SU-DHL-6 (cell line): ENCODE data around the gene BANK1.
A peak's percentile ranks its signal among the peaks of the same experiment; 100 is the strongest.

Experiments used
- H2AFZ ChIP-seq: fragments of 200-600 bp; sonication (generic); 2 replicates; pipeline ENCODE4 v1.6.1; 2014; ENCODE audit warnings: low read depth, mild to moderate bottlenecking, moderate library complexity, mixed read lengths, antibody characterized with exemption, low read length; ENCODE audit not compliant: severe bottlenecking
- H3F3A ChIP-seq: fragments of 200-600 bp; shearing (Covaris generic); 2 replicates; pipeline ENCODE4 v1.6.0; 2016; ENCODE audit warnings: antibody characterized with exemption, mild to moderate bottlenecking; ENCODE audit not compliant: insufficient read depth
- H3K27ac ChIP-seq: fragments of 200-600 bp; sonication (generic); 2 replicates; pipeline ENCODE4 v1.5.1; 2016; ENCODE audit warnings: low read depth, mild to moderate bottlenecking, low read length, moderate library complexity, mixed read lengths
- H3K27me3 ChIP-seq: fragments of 200-600 bp; sonication (generic), shearing (Covaris generic); 2 replicates; pipeline ENCODE4 v1.6.0; 2014; ENCODE audit warnings: mild to moderate bottlenecking, low read length
- H3K36me3 ChIP-seq: fragments of 200-600 bp; sonication (generic); 2 replicates; pipeline ENCODE4 v1.6.1; 2014; ENCODE audit warnings: mild to moderate bottlenecking, low read length, mixed read lengths
- H3K4me2 ChIP-seq: fragments of 300-600, 200-600 bp; shearing (Covaris generic), sonication (generic); 2 replicates; pipeline ENCODE4 v1.6.0; 2014; ENCODE audit warnings: low read length, low read depth, mild to moderate bottlenecking; ENCODE audit not compliant: poor library complexity, severe bottlenecking
- H3K4me3 ChIP-seq: fragments of 200-600 bp; sonication (generic); 2 replicates; pipeline ENCODE4 v1.5.1; 2014; ENCODE audit warnings: antibody characterized with exemption, low read length, mild to moderate bottlenecking, mixed read lengths; ENCODE audit not compliant: insufficient read depth, poor library complexity, severe bottlenecking
- H3K79me2 ChIP-seq: fragments of 200-600 bp; sonication (generic); 2 replicates; pipeline ENCODE4 v1.6.1; 2014; ENCODE audit warnings: mild to moderate bottlenecking, low read length, moderate library complexity; ENCODE audit not compliant: insufficient read depth
- H3K9ac ChIP-seq: fragments of 200-600 bp; sonication (generic); 2 replicates; pipeline ENCODE4 v1.7.0; 2014; ENCODE audit warnings: mild to moderate bottlenecking, low read length
- H3K9me2 ChIP-seq: fragments of 200-600 bp; sonication (generic); replicated peaks from 2 replicates; pipeline ENCODE4 v1.6.1; 2014; ENCODE audit warnings: low read length; ENCODE audit not compliant: insufficient read depth
- H3K9me3 ChIP-seq: fragments of 200-600 bp; sonication (generic); 2 replicates; pipeline ENCODE4 v1.6.1; 2014; ENCODE audit warnings: low read length, mixed read lengths; ENCODE audit not compliant: insufficient read depth
- H4K20me1 ChIP-seq: fragments of 200-600 bp; sonication (generic); 2 replicates; pipeline ENCODE4 v1.6.1; 2014; ENCODE audit warnings: low read depth, mild to moderate bottlenecking, antibody characterized with exemption, low read length, moderate library complexity, mixed read lengths
- CTCF ChIP-seq: fragments of 200-600 bp; sonication (generic); IDR thresholded peaks from one replicate; pipeline ENCODE4 v1.5.1; 2017; ENCODE audit warnings: antibody characterized with exemption, mild to moderate bottlenecking, low read length, moderate library complexity; ENCODE audit not compliant: insufficient read depth, poor library complexity, severe bottlenecking
- EZH2phosphoT487 ChIP-seq: fragments of 200-600 bp; sonication (generic), shearing (Covaris generic); conservative IDR thresholded peaks from 2 replicates; pipeline ENCODE4 v1.6.1; 2018; ENCODE audit warnings: mild to moderate bottlenecking, antibody characterized with exemption, low read length, moderate library complexity, mixed read lengths

Gene BANK1

DNA sequence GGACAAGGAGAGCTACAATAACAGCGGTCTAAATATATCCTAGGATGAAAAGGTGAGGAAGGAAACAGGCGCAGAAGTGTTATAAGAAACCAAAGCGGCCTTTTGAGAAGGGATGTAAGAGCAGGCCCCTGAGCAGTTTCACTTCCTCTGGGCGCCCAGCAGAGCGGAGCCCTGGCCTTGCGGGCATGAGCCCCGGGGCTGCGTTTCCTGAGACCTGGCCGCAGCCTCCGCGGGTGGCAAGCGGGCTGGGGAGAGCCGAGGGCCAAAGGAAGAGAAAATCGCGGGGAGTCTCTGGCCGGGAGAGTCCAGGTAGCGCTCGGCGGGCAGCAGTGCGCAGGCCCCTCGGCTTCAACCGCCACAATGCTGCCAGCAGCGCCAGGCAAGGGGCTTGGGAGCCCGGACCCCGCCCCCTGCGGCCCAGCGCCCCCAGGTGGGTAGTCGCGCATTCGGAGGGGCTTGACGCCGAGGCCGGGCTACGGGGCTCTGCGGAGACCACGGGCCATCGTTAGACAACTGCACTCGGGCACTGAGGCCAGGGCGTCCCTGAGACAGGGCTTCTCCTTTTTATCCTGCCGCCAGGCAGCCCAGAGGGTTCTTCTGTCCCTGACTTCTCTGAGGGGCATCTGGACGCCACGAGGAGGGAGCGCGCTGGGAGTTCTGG is at the start of gene BANK1:
Gene BANK1, plus strand, starts transcription at position 210 of the 661 bp plus-strand sequence. Its CDS starts 151 bp downstream, at position 361.
- H3K9ac ChIP-seq = peak within 1 kb of the TSS; percentile 66
- TF ChIP-seq CTCF (no peak), EZH2phosphoT487 (no peak)
- H3F3A ChIP-seq = peaks cover 21% of the 10 kb centered on the region; the same call in 1 of the 2 replicates
- H4K20me1 ChIP-seq = no peaks in the 10 kb centered on the region
- no peaks in the 10 kb centered on the region for H3K9me3 ChIP-seq
- peak within 1 kb of the TSS; percentile 51 for H2AFZ ChIP-seq
- H3K9me2 ChIP-seq = no peaks in the 10 kb centered on the region
- no peaks in the 10 kb centered on the region for H3K36me3 ChIP-seq
- peak within 1 kb of the TSS; percentile 44 for H3K4me3 ChIP-seq
- peak within 1 kb of the TSS; percentile 59 for H3K4me2 ChIP-seq
- no peaks in the 10 kb centered on the region for H3K79me2 ChIP-seq
- peak within 1 kb of the TSS; percentile 88 for H3K27ac ChIP-seq
- no peaks in the 10 kb centered on the region for H3K27me3 ChIP-seq

DNA sequence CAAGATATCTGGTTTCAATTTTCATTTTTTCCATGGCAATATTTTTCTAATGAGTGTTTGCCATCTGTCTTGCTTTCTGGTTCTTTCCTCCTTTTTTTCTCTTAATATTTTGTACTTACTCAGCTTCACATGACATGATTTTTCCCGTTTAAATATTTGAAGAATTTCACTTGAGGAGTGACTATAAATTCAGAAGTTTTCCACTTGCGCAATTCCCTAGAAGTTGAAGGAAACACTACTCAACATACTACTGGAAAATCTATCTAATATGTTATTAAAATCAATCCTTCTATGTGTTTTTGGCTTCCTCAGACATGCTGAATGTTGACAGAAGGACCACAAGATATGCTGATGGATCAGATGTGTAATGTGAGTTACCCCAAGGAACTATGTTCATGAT is 36.8 kb upstream of the BANK1 start:
- Histone ChIP-seq H3F3A (no peaks in the 10 kb centered on the region), H3K79me2 (no peaks in the 10 kb centered on the region), H3K9me2 (no peaks in the 10 kb centered on the region), H3K27me3 (no peaks in the 10 kb centered on the region), H3K9ac (no peak overlapping the region), H3K9me3 (no peaks in the 10 kb centered on the region), H3K4me2 (no peak overlapping the region), H2AFZ (no peak overlapping the region), H3K27ac (no peak overlapping the region), H3K4me3 (no peak overlapping the region), H3K36me3 (no peaks in the 10 kb centered on the region), H4K20me1 (no peaks in the 10 kb centered on the region)
- TF ChIP-seq EZH2phosphoT487 (no peak), CTCF (no peak)

DNA sequence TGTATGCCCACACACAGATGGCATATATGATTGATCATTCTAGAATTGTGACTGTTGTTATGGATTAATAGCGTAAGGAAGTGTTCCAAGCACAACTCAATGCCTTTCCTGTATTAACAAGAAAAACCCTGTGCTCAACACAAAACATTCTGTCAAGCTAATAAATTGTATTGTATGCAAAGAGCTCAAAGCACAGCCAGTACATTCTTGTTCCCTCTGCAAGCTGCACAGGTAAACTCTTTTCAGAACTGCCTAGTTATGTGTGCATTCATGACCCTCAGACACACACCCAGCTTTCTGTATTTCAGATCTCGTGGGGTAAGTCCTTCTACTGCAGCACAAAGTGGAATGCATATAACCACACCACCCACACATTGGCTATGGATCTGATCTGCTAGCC is 34.3 kb upstream of the BANK1 start:
- Histone ChIP-seq H3K9me2 (no peaks in the 10 kb centered on the region), H3K9me3 (no peaks in the 10 kb centered on the region), H3K4me3 (no peak overlapping the region), H3K4me2 (no peak overlapping the region), H3K9ac (no peak overlapping the region), H3K36me3 (no peaks in the 10 kb centered on the region), H3F3A (no peaks in the 10 kb centered on the region), H4K20me1 (no peaks in the 10 kb centered on the region), H3K27ac (no peak overlapping the region), H3K27me3 (no peaks in the 10 kb centered on the region), H3K79me2 (no peaks in the 10 kb centered on the region), H2AFZ (no peak overlapping the region)
- no peak for TF ChIP-seq CTCF
- no peak for TF ChIP-seq EZH2phosphoT487
